HG03442 (cell line): ENCODE results near the gene RSU1.

ENCODE experiments used
- ATAC-seq: cut with Tn5 transposase; IDR thresholded peaks from one replicate; pipeline ENCODE4 v1.9.1; 2021; ENCODE audit warnings: mild to moderate bottlenecking, moderate library complexity; ENCODE audit not compliant: unreplicated experiment

RSU1 gene

DNA sequence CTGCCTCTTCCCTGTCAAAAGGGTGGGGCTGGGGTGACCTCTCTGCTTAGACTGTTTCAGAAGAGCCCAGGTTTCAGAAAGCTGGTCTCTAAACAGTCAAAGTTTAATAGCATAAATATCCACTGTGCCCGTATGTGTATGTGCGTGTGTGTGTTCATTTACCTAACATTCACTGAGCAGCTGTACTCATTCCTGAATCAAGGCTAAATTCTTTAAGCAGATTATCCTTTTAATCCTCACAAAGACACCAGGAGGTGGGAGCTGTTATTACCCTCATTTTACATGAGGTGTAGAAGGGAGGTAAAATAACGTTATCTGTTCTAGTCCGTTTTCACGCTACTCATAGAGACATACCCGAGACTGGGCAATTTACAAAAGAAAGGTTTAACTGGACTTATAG lies 72.2 kb downstream of the RSU1 start:
- no peak for ATAC-seq

DNA sequence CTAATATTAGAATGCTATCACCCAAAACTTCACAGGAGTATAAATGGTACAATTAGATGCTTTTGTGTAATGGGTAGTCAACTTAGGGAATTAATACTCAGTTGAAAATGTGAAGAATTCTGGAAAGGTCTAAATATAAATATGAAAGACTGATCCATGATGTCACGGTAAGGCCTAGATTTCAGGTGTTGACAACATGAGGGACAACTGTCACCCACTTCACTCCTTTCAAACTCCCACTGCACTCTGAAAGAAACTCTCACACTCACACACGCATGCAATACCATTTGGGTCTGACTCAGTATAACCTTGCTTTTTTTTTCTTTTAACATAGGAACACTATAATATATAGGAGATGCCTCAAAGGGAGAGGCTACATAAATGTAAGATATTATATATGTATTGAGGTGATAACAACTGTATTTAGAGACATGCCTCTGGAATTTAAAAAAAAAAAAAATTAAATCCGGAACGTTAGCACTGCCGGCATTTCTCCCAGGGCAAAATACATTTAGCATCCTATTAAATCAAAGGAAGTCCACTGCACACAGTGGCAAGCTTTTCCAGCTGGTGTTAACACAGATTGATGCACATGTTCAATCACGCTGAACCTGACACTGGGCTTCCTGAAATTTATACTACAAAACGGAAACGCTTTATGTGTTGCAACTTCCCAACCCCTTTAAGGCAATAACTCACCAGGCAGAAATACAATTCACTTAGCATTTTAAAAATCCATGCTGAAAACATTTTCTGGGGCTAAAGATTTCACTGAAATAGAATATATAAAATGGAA lies 74.9 kb downstream of the RSU1 start:
- no peak for ATAC-seq

GRCh38 chr10:16741540-16741939 lies 75.7 kb downstream of the RSU1 start:
- ATAC-seq = no peak

DNA sequence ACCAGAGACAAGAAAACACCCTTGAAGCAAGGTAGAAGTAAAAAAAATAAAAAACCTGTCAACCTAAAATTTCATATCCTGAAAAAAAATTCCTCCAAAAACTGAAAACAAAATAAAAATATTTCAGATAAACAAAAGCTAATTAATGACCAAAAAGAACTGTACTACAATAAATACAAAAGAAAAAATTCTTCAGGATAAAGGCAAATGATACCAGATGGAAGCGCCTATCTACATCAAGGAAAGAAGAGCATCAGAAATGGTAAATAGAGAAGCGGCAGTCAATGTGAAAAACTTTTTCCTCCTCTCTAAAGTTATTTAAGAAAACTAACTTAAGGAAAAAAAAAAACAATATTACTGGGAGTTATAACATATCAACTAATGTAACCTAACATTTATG lies 79.8 kb downstream of the RSU1 start:
- ATAC-seq = no peak

DNA sequence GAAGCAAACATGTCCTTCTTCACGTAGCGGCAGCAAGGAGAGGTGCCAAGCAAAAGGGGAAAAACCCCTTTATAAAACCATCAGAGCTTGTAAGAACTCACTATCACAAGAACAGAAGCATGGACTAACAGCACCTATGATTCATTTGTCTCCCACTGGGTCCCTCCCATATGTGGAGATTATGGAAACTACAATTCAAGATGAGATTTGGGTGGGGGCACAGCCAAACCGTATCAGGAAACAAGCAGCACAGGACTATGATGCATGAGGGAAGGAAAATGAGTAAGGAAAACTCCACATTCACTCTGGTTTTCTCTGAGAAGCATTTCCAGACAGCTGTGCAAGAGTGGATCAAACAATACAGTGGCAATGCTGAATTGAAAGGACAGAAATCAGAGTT lies 81.6 kb downstream of the RSU1 start:
- ATAC-seq = no peak

GRCh38 chr10:16732376-16732775 lies 84.8 kb downstream of the RSU1 start:
- ATAC-seq = no peak

DNA sequence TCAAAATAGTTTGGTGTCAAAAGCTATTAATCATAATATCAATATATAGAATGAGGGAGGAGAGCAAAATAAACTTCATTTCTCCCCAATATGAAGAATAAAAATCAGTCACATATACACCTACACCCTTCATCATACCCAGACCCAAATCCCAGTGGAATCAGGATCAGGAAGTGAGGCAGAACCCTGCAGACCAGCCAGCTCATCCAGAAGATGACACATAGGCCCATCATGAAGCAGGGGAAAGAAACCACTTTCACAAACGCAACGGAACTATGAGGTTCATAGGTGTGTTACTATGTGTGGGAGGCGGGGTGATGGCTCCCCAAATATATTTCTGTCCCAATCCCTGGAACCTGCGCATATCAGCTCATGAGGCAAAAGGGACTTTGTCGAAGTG lies 89.0 kb downstream of the RSU1 start:
- ATAC-seq = no peak

DNA sequence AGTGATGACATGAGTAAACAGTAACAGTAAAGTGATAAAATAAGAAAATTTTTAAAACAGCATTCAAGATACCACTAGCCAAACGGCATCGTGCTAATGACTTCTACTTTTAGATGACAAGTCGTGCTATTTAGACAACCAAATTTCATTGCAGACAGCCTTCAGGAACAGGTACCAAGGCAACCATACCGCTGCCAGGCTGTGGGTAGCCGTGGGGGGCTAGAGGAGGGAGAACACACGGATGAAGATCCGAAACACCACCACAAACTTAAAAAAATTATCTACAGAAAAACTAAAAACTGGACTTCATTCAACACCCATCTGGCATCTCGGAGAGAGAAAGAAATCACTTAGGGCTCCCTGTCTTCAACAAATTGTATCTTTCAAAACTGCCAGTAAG lies 89.6 kb downstream of the RSU1 start:
- ATAC-seq = no peak

DNA sequence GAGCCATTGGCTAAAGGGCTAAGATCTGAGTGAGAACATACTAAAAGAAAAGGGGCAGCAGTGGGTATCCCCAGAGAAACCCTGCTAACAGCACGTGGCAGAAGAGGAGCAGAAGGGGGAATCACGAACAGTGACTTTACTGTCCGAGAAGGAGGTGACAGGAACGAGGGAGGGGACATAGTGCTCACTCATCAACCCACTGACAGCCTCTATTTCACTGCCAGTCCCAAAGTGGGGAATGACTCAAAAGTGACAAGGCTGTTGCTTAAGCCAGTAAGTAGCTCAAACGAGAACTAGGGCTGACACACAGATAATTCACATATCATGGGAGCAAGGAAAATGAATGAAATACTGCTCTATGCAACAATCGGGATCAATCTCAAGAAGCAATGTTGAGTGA lies 92.7 kb downstream of the RSU1 start:
- ATAC-seq = no peak

DNA sequence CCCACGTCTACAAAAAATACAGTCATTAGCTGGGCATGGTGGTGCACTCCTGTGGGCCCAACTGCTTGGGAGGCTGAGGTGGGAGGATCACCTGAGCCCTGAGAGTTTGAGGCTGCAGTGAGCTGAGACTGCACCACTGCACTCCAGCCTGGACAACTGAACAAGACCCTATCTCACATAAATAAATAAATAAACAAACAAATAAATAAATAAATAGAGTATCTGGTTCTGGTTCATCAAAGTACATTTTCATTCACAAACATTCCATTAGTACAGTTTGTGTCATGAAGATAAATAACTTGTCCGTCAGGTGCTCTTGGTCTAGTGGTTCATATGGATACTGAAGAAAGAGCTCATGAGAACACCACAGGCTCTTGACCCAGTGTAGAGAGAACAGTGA lies 96.4 kb downstream of the RSU1 start:
- no peak for ATAC-seq

- no peak for ATAC-seq
These were observed 99.4 kb downstream of the RSU1 start for GRCh38 chr10:16717622-16718395.

GRCh38 chr10:16716051-16716450 lies 101.2 kb downstream of the RSU1 start:
- no peak for ATAC-seq

- ATAC-seq = no peak
These were observed 103.9 kb downstream of the RSU1 start for GRCh38 chr10:16713290-16713689.

DNA sequence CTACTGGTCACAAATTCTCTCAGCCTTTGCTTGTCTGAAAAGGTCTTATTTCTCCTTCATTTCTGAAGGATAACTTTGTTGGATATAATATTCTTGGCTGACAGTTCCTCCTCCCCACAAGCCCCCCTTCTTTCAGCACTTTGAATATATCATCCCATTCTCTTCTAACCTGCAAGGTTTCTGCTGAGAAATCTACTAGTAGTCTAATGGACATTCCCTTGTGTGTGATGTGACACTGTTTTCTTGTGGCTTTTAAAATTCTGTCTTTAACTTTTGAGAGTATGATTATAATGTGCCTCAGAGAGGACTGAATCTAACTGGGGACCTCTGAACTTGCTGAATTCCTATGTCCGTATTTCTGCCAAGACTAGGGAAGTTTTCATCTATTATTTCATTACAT lies 104.3 kb downstream of the RSU1 start:
- ATAC-seq = no peak

DNA sequence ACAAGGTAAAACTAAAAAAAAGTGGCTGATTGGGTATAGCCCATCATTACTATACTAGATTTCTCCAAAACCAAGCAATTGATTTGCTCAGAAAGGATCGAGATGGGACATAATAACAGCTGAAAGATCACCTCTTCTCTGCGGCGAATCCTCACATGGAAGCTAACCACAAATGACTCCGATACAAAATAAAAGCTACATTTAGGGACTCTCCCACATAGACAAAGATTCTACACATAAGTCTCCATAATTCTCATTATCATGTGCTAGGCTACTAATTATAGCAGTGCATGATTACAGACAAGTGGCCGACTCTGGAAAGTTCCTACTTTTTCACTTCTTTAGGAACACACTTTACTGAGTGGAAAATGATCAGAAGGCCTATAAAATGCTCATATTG lies 116.9 kb downstream of the RSU1 start:
- no peak for ATAC-seq

GRCh38 chr10:16699435-16700057 lies 117.7 kb downstream of the RSU1 start:
- ATAC-seq = no peak

- no peak for ATAC-seq
These were observed 118.8 kb downstream of the RSU1 start for GRCh38 chr10:16698461-16698860.

DNA sequence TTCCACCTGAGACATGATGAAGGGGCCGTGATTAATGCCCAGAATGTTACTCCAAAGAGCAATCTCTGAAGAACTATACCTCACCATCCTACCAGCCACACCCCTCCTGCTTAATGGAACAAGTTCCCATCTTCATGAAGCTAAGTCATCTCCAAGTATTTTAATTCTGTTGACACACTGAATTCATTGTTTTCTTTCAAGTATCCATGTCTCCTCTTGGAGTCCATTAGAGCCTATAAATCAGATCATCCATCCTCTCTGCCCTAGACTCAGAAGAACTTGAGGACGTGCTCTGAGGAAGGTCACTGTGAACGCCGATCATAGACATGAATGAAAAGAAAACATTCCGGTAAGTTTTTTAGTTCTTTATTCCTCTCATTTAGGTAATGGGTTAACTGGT lies 126.8 kb downstream of the RSU1 start:
- no peak for ATAC-seq

- no peak for ATAC-seq
These were observed 127.5 kb downstream of the RSU1 start for GRCh38 chr10:16689696-16690095.

DNA sequence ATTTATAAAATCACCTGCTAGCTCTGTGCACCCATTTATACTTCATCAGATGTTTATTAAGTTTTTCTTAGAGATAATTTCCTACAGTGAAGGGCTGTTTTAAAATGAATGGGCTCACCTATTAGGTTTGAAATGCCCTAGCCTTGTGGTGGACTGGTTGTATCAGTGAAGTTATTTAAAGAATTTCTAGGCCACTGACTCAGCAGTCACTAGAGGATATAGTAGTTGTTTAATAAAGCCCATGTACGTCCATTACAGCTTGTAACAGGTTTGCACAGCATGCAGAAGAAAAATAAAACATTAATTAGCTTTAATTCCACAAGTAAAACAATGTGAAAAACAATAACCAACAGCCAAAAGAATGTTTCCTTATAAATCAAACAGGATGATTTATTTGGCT lies 128.0 kb downstream of the RSU1 start:
- ATAC-seq = no peak

DNA sequence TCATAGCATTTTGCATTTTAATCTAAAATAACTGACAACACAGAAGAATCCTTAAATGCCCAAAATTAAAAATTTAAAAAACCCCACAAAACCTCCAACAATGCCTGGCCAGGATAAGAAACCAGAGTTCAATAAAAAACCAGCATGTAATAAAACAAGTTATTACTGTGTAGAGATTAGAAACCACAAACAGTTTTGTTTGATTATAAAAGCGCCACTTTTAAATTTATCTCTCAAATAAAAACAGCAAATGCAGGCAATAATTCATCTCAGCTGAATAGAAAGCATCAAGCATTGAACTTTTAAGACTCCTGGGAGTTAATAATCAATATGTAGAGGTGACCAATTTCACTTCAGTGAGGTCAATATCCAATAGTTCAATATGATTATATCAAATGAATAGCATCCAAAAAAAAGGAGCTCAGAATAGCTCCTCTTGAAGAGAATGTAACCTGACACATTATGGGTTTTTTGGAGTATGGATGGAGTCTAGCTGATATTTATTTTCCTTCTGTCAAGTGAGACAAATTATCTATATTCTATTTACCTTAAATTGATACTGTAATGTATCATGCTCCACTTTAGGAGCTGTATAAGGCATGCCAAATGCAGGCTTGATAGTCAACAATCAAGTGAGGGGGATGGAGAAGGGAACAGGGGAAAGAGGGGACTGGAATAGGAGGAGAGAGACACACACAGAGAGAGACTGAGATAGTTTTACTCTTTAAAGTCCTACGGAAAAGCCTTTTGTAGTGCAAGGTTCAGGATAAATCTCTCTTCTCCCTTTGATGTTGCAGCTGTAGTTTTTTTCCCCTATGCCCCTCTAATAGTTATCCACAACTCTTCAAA lies 130.9 kb downstream of the RSU1 start:
- no peak for ATAC-seq
